GM21515 (cell line): Measurements from ENCODE around the gene C2CD4A.

Source experiments
- ATAC-seq: cut with Tn5 transposase; IDR thresholded peaks from one replicate; pipeline ENCODE4 v1.9.1; 2021; ENCODE audit not compliant: unreplicated experiment

The C2CD4A gene

DNA sequence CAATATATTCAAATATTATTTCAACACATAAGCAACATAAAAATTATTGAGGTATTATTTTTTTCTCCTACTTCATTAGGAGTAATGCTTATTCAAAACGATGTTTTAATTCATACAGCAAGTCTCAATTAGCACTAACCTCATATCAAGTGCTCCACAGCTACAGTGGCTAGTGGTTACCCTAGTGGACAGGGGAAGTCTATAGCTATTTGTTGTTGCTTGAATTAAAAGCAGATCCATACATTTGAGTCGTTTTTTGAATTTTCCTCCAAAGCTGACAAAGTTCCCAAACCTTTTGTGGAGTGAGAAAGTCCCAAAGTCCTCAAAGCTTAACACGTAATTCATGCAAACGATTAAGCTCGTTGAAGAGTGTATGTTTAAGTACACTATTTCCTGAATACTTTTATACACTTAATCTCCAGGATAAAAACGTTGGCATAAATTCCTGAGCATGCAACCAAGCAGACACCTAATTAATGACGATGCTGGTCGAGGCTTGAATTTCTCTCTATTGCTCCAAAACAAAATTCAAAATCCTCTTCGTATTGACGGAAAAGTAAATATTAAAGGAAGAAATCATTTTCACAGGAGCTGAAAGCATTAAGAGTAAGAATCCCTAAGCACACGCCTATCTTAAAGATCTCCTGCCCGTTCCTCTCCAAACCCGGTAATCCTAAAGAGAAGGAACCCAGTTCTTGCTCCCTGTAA is 7.5 kb upstream of the C2CD4A start:
- no peak for ATAC-seq

DNA sequence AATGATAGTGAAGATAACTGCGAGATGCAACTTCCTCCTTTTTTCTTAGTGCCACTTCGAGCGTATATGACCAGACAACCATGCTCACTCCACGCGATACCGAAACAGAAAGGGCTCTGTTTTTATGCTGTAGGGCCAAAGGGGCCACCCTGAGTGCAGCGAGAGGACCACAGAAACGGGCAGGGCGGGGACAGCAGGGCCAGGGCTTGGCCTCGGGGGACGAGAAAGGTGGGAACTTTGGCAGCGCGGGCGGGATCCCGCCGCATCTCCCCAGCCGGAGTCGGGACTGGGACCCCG is 7.0 kb upstream of the C2CD4A start:
- peak; percentile 65 for ATAC-seq

DNA sequence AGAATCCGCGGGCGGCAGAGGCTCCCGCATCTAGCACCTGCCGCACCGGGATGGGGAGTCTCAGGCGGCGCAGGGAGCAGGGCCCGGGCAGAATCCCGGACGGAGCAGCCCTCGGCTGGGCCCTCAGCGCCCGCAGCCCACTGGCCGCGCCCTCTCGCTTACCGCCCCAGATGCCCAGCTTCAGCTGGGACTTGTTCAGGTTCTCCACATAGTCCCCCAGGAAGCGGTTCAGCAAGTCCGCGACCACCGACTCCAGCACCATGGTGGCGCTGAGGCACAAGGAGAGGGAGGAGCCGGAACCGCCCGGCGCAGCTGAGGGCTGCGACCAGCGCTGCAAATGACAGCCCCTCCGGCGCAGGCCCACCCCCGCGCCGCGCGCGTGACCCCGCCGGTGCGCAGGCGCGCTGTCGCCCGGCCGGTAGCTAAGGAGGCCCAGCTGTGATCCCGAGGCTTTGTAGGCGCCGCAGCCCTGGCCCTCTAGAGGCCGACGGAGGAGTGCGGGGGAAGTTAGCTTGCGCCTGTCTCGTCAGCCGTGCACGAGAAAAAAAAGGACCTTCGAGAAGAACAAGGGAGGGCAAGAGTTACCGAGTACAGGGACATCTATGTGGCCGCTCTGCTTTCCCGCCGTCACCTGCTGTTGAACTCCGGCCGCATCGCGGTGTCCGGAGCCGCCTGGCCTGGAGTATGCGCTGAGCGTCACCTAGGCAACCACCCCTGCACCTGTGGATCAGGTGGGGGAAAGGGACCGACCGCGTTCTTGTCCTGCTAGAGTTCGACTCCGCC is 6.5 kb upstream of the C2CD4A start, which contains the start of gene VPS13C:
VPS13C (minus strand) TSS at position 335 of the 783 bp plus-strand sequence; CDS start at position 262, 73 bp downstream.
- ATAC-seq, result peak; percentile 82

DNA sequence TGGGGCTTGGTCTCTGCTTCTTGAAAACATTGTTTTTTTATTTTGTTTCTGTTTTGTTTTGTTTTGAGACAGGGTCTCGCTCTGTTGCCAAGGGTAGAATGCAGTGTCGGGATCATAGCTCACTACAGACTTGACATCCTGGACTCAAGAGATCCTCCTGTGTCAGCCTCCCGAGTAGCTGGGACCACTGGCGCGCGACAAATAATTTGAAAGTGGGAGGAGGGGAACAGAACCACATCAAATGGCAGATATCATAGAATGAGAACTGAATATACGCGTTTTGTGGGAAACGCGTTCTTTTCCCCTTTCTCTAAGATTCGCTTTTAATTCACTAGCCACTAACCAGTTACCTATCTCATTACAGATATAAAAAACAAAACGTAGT is 5.9 kb upstream of the C2CD4A start:
- no peak for ATAC-seq

DNA sequence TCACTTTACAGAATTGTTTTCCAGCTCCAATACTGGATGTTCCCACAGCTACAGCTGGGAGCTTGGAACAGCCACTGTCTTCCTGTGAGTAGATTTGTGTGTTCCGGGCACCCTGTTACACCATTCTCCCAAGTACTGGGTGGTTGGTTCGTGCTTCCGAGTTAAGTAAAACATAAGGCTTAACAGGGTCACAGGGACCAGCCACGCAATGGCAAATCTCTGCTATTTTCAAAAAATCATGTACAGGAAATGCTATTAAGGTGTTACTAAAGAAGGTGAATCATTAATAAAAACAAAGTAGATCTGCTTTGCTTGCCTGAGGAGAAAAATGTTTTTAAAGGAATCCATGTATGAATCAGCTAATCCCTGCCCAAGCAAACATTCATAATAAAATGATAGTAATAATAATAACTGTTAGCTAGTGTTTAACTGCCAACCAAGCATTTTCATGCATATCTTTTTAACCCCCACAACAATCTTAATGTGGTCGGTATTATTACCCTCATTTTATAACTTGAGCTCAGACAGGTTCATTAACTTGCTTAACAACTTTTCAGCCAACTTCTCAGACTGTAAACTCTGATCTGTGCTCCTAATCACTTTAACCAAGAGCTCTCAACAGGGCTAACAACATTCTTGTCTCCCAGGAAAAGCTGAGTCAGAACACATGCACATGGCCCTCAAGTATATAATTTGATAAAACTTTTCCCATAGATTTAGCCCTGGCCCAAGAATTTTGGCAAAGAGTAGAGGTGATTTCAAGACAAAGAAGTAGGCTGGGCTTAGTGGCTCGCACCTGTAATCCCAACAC is 2.7 kb upstream of the C2CD4A start:
- no peak for ATAC-seq

DNA sequence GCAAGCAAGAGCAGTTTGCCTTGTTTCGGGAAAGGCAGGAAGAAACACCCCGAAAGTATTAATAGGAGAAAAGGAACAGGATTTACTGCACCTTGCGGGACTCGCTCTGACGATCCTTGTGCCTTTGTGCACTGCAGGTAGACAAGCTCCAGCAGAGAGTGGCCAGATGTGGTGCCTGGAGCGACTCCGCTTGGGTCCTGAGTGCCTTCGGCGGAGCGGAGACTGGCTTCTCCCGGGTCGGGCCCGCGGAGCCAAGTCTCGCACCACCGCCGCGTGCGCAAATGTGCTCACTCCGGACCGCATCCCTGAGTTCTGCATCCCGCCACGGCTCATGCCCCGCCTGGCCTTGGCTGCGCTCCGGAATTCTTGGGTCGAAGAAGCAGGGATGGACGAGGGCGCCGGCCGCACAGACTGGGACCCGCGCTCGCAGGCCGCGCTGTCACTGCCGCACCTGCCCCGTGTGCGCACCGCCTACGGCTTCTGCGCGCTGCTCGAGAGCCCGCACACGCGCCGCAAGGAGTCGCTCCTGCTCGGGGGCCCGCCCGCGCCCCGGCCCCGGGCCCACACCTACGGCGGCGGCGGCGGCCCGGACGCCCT is 769 bp downstream of the C2CD4A start:
- ATAC-seq, result no peak

DNA sequence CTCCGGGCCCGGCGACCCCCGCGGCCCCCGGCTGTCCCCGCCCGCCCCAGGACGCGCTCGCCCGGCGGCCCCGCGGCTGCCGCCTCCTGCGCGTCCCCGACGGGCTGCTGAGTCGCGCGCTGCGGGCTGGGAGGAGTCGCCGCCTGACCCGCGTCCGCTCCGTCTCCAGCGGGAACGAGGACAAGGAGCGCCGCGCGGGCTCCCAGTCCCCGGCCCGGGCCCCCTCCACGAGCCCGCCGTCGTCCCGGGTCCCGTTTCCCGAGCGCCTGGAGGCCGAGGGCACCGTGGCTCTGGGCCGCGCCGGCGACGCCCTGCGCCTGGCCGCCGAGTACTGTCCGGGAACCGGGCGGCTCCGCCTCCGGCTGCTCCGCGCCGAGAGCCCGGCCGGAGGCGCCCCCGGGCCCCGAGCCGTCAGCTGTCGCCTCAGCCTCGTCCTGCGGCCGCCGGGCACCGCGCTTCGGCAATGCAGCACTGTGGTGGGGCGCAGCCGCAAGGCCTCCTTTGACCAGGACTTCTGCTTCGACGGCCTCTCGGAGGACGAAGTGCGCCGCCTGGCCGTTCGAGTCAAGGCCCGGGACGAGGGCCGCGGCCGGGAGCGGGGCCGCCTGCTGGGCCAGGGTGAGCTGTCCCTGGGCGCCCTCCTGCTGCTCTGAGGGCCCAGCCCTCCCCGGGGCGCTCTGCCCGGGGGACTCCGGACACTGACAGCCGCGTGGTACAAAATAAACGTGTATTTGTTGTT is 1.5 kb downstream of the C2CD4A start:
- ATAC-seq, result no peak

DNA sequence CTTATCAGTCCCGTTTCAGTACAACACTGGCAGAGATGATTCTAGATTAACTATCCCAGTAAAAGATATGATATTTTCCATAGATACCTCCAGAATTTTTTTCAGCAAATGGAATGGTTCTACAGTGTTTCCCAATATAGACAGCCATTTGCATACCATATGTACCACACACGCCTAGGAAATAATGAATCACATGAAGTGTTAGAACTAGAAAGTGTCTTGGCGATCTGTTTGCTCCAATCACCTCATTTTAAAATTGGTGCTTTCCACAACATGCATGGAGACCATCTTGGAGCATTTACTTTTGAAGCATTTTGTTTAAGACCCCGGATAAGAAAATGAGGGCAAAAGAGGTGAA is 2.0 kb downstream of the C2CD4A start:
- no peak for ATAC-seq

DNA sequence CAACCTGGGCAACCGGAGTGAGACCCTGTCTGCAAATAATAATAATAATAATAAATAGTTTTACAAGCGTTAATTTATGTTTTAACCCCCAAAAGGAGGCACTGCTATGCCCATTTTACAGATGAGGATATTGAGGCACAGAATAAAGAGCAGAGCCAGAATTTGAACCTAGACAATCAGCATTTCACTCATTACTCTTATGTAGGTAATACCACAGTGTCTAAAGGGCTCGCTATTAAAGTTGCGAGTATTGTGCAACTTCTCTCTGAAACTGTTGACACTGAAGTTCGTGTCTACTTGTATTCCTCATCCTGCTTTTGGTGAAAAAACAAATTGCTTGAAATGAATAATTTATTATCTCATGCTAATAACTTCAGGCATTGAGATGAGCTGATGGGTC is 2.8 kb downstream of the C2CD4A start:
- no peak for ATAC-seq

DNA sequence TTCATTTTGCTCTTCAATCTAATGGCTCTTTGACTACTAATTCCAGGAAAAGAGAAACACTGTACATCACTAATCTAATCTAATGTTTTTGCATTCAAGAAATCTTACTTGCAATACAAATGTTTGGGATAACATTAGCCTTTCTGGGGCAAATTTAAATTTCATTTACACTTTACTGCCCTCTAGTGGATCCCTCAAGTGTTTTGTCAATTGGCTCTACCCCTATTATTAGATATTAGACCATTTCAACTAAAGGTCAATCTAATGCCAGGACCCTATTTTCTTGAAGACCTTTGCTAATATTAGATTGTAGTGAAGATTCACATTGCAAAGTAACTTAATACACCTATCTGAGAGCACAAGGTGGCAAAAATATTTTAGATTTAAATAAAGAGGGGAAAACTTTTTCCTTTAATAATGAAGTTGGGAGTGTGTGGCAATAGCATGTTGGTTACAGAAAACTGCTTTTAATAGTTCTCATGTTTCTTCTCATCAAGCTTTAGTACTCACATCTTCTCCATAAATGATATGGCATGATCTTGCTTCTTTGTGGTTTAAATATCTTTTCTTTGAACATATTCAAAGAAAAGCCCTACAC is 5.0 kb downstream of the C2CD4A start:
- ATAC-seq, result no peak

DNA sequence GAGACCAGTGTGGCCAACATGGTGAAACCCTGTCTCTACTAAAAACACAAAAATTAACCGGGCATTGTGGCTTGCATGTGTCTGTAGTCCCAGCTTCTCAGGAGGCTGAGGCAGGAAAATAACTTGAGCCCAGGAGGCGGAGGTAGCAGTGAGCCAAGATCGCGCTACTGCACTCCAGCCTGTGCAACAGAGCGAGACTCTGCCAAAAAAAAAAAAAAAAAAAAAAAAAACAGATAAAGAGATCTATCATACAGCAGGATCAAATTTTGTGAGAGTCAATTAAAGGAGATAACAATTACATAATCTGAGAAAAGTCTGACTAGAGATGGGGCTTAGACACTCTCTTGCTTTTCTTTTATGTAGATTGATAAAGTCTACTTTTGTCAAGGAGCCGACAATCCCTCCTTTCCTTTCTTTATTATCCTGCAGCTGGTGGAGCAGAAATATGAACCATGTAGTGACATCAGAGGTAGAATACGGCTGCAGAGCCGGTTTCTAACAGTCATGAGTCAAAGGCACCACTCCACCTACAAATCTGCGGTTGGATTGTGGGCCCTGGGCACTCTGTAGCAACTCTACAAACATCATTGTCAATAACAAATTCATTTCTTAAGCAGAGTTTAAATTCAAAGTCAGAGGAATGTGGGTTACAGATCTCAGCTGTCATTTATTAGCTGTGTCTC is 9.0 kb downstream of the C2CD4A start:
- ATAC-seq, result no peak

DNA sequence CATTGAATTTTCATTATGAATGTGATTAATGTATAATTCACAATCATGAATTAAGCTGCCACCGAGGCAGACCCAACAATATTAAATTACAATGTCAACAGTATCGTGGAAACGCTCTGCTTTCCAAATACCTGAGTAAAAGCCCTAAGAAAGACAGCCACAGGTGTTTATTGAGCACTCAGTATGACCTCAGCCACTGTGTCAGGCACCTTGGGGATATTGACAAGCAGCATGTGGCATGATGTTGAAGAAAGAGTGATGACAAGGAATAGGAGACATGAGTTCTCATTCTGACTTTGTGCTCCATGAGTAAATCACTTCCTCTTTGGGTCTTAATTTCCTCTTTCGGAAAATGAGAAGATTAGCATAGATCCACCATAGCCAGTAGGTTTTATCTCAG is 12.8 kb downstream of the C2CD4A start:
- no peak for ATAC-seq

DNA sequence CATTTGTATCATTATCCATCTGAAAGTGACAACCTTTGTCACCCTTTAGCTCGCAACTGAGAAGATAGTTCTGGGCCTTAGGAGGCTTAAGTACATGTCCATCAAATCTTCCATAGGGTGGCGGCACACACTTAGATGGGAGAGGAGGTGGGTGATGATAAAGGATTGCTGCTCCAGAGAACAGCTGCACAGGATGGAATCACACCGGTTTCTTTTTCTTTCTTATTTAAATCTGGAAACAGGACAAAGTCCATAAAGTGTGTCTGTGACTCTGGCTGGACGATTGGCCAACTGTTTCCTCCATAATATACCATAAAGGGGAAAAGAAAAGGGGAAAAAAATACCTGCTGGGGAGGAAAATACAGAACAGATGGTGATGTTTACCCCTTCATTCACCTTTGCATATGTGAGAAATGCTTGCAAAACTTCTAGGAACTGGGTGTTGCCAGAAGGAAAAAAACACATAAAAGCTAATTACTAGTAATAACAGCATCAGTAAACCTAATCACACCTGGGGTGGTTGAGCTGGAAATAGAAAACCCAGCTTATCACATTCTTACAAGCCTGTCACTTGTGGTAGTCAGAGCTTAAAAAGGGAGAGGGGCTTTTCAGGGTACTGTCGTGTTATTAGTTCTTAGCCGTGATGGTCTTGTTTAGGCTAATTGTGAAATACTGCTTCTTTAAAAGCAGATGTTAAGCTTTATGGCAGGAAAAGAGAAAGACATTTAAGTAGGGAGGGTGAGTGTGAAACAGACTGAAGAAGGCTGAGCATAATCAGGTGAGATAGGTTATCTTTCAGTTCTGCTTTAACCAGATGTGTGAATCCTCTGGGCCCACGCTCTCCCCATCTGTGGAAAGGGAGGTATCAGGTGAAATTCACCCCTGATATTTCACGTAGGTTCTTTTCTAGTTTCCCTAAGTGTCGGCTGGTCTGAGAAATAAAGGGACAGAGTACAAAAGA is 16.7 kb downstream of the C2CD4A start:
- no peak for ATAC-seq

DNA sequence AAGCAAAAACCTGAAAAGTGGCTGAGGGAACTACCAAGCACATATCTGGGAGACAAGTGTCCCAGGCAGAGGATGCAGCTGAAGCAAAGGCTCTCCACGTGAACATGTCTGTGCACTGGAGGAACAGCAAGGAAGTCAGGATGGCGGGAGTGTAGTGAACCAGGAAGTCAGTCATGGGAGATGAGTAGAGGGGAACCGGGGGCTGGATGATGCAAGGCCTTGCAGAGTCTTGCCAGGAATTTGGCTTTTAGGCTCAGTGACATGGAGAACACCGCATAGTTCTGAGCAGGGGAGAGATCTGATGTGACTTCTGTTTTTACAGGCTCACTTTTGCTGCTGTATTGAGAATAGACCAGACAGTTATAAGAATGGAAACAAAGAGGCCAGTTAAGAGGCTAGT is 19.0 kb downstream of the C2CD4A start:
- no peak for ATAC-seq

DNA sequence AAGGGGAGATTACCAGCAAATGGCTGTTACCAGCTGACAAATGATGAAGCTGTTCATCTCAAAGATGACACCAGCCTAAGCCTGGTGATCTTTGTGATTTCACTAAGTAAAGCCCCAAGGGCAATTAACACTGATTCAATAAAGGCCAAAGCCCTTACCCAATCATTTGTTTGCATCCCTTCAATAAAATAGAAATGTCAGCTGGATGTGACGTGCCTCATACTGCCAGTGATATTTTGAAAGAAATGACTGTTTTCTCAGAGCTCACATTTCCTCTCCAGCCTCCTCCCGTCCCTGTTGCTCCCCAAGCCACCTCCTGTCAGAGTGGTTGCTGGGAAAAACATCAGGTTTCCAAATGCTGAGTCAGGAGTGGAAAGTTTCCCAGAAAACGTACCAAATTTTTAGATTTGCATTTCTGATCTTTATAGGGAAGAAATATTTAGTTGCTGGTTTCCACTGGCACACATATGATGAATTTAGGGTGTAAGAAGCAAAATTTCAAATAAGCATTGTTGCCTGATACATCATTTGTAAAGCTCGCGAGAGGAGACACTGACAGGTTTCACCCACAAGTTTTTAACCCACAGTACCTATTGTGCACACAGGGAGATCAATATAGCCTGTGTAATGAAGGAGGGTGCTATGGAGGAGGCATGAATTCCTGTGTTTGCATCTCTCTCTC is 21.0 kb downstream of the C2CD4A start:
- no peak for ATAC-seq

DNA sequence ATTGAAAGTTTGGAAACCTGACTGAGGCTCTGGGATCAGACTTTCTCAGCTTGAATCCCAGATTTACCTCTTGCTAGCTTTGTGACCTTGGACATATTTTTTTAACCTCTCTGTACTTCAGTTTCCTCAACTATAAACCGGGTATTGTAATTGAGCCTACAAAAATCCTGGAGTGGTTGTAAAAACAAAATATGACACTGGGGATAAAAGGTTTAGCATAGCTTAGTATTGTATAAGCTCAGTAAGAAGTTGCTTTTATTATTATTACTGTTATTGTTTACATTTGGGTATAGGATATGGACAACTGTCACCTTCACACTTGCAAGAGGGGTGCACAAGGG is 21.5 kb downstream of the C2CD4A start:
- no peak for ATAC-seq

DNA sequence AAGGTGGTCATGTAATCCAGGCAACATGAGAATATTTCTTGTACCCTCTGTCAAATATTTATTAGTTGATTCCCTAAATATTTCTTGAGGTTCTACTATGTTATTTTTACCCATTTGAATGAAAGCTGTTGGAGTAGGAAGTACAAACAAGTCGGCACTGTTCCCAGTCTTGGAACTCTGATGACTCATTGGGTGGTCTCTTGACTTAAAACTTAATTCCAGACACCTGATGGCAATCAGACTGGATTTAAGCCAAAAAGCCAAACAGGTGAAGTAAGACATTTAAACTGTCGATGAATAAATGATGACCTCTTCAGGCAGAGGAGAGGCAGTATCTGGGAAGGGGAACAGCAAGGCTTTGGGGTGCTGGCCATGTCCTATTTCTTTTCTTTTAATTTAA is 22.8 kb downstream of the C2CD4A start:
- no peak for ATAC-seq

DNA sequence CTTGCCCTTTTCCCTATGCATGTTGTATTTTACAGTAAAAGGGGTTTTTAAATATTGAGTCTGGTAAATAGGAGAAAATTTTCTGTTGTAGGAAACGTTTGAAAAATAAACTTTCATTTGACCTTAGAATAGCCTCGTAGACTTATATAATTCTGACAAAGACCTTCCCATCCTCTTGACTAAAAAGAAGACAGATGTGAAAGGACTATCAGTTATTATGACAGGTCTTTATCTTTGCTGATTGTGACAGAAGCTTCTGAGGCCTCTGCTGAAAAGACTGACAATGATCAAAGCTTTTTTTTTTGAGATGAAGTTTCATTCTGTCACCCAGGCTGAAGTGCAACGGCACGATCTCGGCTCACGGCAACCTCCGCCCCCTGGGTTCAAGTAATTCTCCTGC is 24.2 kb downstream of the C2CD4A start:
- ATAC-seq, result no peak
